ENCODE results near the gene ATF6.
"Not testable (repeated sequence)": the region's sequence is repeated elsewhere in the genome, so short reads cannot be mapped to it uniquely, and the experiment has no call there.

ATF6 gene

DNA sequence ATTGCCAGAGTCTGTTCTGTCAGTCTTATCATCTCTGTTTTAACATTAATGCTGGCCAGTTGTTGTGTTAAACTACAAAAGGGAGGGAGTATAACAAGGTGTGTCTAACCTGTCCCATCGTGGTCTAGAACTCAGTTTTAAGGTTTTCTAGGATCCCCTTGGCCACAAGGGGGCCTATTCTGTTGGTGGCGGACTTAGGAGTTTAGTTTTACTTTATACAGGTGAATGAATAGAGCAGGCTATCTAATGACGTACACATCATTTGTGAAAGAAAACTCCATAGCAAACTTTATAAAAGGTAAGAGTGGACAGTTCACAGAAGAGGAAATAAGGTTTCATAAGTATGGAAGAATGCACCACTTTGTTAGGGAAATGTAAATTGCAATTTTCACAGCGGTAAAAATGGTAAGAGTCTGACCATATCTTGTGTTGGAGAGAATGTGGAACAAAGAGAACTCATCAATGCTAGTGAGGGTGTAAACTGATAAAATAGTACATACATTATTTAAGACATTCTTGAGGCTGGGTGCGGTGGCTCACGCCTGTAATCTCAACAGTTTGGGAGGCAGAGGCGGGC, 2.5 kb upstream of the ATF6 start:
- Histone ChIP-seq H3K4me3 (ENCODE audit: insufficient read depth, low read depth, low read length) (no peak overlapping the region), H3K27me3 (ENCODE audit: control insufficient read depth, insufficient read depth, low read length, poor library complexity, severe bottlenecking) (no peaks in the 10 kb centered on the region), H3K4me1 (ENCODE audit: control insufficient read depth, insufficient read depth, low read length) (no peaks in the 10 kb centered on the region), H3K9me3 (ENCODE audit: control insufficient read depth, low read length) (no peaks in the 10 kb centered on the region), H3K27ac (ENCODE audit: insufficient read depth, low read depth, low read length, poor library complexity, severe bottlenecking) (no peak overlapping the region), H3K36me3 (ENCODE audit: control insufficient read depth, insufficient read depth, low read length) (no peaks in the 10 kb centered on the region)
- 78 to 81% methylated on average over 7 of the region's 7 CpGs for WGBS, 2 experiments

DNA sequence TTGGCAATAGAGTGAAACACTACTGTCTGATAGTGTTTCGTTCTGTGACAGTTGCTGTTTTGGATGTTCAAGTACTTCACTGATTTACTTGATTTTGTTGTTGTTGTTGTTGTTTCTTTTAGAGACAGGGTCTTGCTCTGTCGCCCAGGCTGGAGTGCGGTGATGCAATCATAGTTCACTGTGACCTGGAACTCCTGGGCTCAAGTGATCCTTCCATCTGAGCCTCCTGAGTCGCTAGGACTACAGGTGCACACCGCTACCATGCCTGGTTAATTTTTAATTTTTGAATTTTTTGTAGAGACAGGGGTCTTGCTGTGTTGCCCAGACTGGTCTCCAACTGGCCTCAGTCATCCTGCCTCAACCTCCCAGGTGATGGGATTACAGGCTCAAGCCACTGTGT, 2.3 kb downstream of the ATF6 start:
- H3K27me3 ChIP-seq (ENCODE audit: control insufficient read depth, insufficient read depth, low read length, poor library complexity, severe bottlenecking): no peaks in the 10 kb centered on the region
- no peaks in the 10 kb centered on the region for H3K9me3 ChIP-seq (ENCODE audit: control insufficient read depth, low read length)
- 93 to 97% methylated on average over 5 of the region's 5 CpGs for WGBS, 2 experiments
- no peaks in the 10 kb centered on the region for H3K4me1 ChIP-seq (ENCODE audit: control insufficient read depth, insufficient read depth, low read length)
- H3K36me3 ChIP-seq (ENCODE audit: control insufficient read depth, insufficient read depth, low read length): no peaks in the 10 kb centered on the region
- H3K4me3 ChIP-seq (ENCODE audit: insufficient read depth, low read depth, low read length): no peak overlapping the region
- no peak overlapping the region for H3K27ac ChIP-seq (ENCODE audit: insufficient read depth, low read depth, low read length, poor library complexity, severe bottlenecking)

- H3K27me3 ChIP-seq (ENCODE audit: control insufficient read depth, insufficient read depth, low read length, poor library complexity, severe bottlenecking): no peaks in the 10 kb centered on the region
- no peak overlapping the region for H3K4me3 ChIP-seq (ENCODE audit: insufficient read depth, low read depth, low read length)
- H3K27ac ChIP-seq (ENCODE audit: insufficient read depth, low read depth, low read length, poor library complexity, severe bottlenecking): no peak overlapping the region
- no peaks in the 10 kb centered on the region for H3K36me3 ChIP-seq (ENCODE audit: control insufficient read depth, insufficient read depth, low read length)
- H3K4me1 ChIP-seq (ENCODE audit: control insufficient read depth, insufficient read depth, low read length): no peaks in the 10 kb centered on the region
- no peaks in the 10 kb centered on the region for H3K9me3 ChIP-seq (ENCODE audit: control insufficient read depth, low read length)
These were observed 3.0 kb downstream of the ATF6 start for GRCh38 chr1:161768986-161769672.

GRCh38 chr1:161769673-161770045, 3.5 kb downstream of the ATF6 start:
- H3K27ac ChIP-seq (ENCODE audit: insufficient read depth, low read depth, low read length, poor library complexity, severe bottlenecking); H3K9me3 ChIP-seq (ENCODE audit: control insufficient read depth, low read length); H3K36me3 ChIP-seq (ENCODE audit: control insufficient read depth, insufficient read depth, low read length); H3K27me3 ChIP-seq (ENCODE audit: control insufficient read depth, insufficient read depth, low read length, poor library complexity, severe bottlenecking); H3K4me1 ChIP-seq (ENCODE audit: control insufficient read depth, insufficient read depth, low read length); H3K4me3 ChIP-seq (ENCODE audit: insufficient read depth, low read depth, low read length): not testable (repeated sequence)
- 79 to 82% methylated on average over 5 of the region's 5 CpGs for WGBS, 2 experiments

- 98% methylated on average over 3 of the region's 3 CpGs for WGBS, 2 experiments
- no peaks in the 10 kb centered on the region for H3K36me3 ChIP-seq (ENCODE audit: control insufficient read depth, insufficient read depth, low read length)
- no peak overlapping the region for H3K4me3 ChIP-seq (ENCODE audit: insufficient read depth, low read depth, low read length)
- no peak overlapping the region for H3K27ac ChIP-seq (ENCODE audit: insufficient read depth, low read depth, low read length, poor library complexity, severe bottlenecking)
- no peaks in the 10 kb centered on the region for H3K27me3 ChIP-seq (ENCODE audit: control insufficient read depth, insufficient read depth, low read length, poor library complexity, severe bottlenecking)
- H3K9me3 ChIP-seq (ENCODE audit: control insufficient read depth, low read length): no peaks in the 10 kb centered on the region
- H3K4me1 ChIP-seq (ENCODE audit: control insufficient read depth, insufficient read depth, low read length): no peaks in the 10 kb centered on the region
These were observed 4.1 kb downstream of the ATF6 start for GRCh38 chr1:161770250-161770649.

DNA sequence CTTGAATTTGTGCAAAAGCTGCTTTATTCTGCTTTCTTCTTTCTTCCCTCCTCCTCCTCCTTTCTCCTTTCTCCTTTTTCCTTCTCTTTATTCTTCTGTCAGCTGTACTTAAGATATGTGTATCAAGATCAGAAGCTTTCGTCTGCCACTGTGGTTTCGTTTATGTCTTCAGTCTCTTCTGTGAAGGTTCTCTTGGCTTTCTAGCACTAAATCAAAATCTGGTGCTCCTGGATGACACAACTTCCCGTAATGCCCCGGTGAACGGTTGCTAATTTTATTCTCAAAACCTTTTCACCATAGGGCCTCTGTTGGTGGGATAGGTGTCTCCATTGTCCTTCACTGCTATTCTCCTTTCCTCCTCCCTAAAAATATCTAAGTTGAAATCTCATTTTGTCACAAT, 5.0 kb downstream of the ATF6 start:
- WGBS, 2 experiments: 91 to 94% methylated on average over 5 of the region's 5 CpGs
- H3K27ac ChIP-seq (ENCODE audit: insufficient read depth, low read depth, low read length, poor library complexity, severe bottlenecking): no peak overlapping the region
- H3K9me3 ChIP-seq (ENCODE audit: control insufficient read depth, low read length): no peaks in the 10 kb centered on the region
- H3K36me3 ChIP-seq (ENCODE audit: control insufficient read depth, insufficient read depth, low read length): no peaks in the 10 kb centered on the region
- no peaks in the 10 kb centered on the region for H3K4me1 ChIP-seq (ENCODE audit: control insufficient read depth, insufficient read depth, low read length)
- H3K4me3 ChIP-seq (ENCODE audit: insufficient read depth, low read depth, low read length): no peak overlapping the region
- no peaks in the 10 kb centered on the region for H3K27me3 ChIP-seq (ENCODE audit: control insufficient read depth, insufficient read depth, low read length, poor library complexity, severe bottlenecking)

DNA sequence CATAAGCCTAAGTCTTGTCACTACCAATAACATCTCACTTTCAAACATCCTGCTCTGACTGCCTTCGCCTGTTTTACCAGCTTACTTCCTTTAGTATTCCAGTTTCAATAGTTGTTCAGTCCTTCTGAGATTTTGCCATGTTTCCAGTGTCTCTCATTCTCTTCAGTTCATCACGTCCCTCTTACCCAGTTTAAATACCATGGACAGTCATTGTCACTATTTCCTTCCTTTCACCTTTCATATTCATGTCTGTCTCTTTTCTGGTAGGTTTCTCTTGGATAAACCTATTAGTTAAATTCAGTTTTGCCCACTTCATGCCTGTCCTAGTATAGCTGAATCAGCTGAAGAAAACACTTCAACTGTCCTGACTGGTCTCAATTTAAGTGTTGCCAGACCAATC, 5.9 kb downstream of the ATF6 start:
- Histone ChIP-seq H3K4me3 (ENCODE audit: insufficient read depth, low read depth, low read length) (no peak overlapping the region), H3K27me3 (ENCODE audit: control insufficient read depth, insufficient read depth, low read length, poor library complexity, severe bottlenecking) (no peaks in the 10 kb centered on the region), H3K27ac (ENCODE audit: insufficient read depth, low read depth, low read length, poor library complexity, severe bottlenecking) (no peak overlapping the region), H3K9me3 (ENCODE audit: control insufficient read depth, low read length) (no peaks in the 10 kb centered on the region), H3K4me1 (ENCODE audit: control insufficient read depth, insufficient read depth, low read length) (no peaks in the 10 kb centered on the region), H3K36me3 (ENCODE audit: control insufficient read depth, insufficient read depth, low read length) (no peaks in the 10 kb centered on the region)
- WGBS, 2 experiments: 87 to 93% methylated on average over 2 of the region's 2 CpGs

GRCh38 chr1:161772397-161772796, 6.3 kb downstream of the ATF6 start:
- no peaks in the 10 kb centered on the region for H3K27me3 ChIP-seq (ENCODE audit: control insufficient read depth, insufficient read depth, low read length, poor library complexity, severe bottlenecking)
- H3K36me3 ChIP-seq (ENCODE audit: control insufficient read depth, insufficient read depth, low read length): no peaks in the 10 kb centered on the region
- no peak overlapping the region for H3K4me3 ChIP-seq (ENCODE audit: insufficient read depth, low read depth, low read length)
- no peaks in the 10 kb centered on the region for H3K4me1 ChIP-seq (ENCODE audit: control insufficient read depth, insufficient read depth, low read length)
- H3K27ac ChIP-seq (ENCODE audit: insufficient read depth, low read depth, low read length, poor library complexity, severe bottlenecking): no peak overlapping the region
- no peaks in the 10 kb centered on the region for H3K9me3 ChIP-seq (ENCODE audit: control insufficient read depth, low read length)

DNA sequence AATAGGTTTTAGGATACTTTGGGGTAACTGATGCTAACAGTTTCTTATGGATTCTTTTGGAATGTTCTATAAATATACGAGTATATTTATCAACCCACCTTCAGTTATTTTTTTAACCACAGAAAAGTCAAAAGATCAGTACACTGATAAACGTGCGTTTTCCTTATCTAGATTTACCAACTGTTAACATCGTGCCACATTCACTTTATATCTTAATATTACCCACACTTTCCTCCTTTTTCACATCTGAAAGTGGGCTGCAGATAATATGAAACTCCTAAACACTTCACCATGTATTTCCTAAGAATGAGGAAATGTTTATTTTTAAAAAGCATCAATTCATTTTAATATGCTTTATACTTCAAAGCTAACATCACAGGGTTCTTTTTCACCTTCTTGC, 7.7 kb downstream of the ATF6 start:
- Histone ChIP-seq H3K36me3 (ENCODE audit: control insufficient read depth, insufficient read depth, low read length) (no peaks in the 10 kb centered on the region), H3K27ac (ENCODE audit: insufficient read depth, low read depth, low read length, poor library complexity, severe bottlenecking) (no peak overlapping the region), H3K9me3 (ENCODE audit: control insufficient read depth, low read length) (no peaks in the 10 kb centered on the region), H3K4me1 (ENCODE audit: control insufficient read depth, insufficient read depth, low read length) (no peaks in the 10 kb centered on the region), H3K4me3 (ENCODE audit: insufficient read depth, low read depth, low read length) (no peak overlapping the region), H3K27me3 (ENCODE audit: control insufficient read depth, insufficient read depth, low read length, poor library complexity, severe bottlenecking) (no peaks in the 10 kb centered on the region)
- 92 to 95% methylated on average over 4 of the region's 4 CpGs for WGBS, 2 experiments

- Histone ChIP-seq H3K4me1 (ENCODE audit: control insufficient read depth, insufficient read depth, low read length) (no peaks in the 10 kb centered on the region), H3K4me3 (ENCODE audit: insufficient read depth, low read depth, low read length) (no peak overlapping the region), H3K27me3 (ENCODE audit: control insufficient read depth, insufficient read depth, low read length, poor library complexity, severe bottlenecking) (no peaks in the 10 kb centered on the region), H3K27ac (ENCODE audit: insufficient read depth, low read depth, low read length, poor library complexity, severe bottlenecking) (no peak overlapping the region), H3K9me3 (ENCODE audit: control insufficient read depth, low read length) (no peaks in the 10 kb centered on the region), H3K36me3 (ENCODE audit: control insufficient read depth, insufficient read depth, low read length) (no peaks in the 10 kb centered on the region)
- 90 to 100% methylated on average over 1 to 2 of the region's 2 CpGs for WGBS, 2 experiments
These were observed 11.1 kb downstream of the ATF6 start for GRCh38 chr1:161777261-161777660.

DNA sequence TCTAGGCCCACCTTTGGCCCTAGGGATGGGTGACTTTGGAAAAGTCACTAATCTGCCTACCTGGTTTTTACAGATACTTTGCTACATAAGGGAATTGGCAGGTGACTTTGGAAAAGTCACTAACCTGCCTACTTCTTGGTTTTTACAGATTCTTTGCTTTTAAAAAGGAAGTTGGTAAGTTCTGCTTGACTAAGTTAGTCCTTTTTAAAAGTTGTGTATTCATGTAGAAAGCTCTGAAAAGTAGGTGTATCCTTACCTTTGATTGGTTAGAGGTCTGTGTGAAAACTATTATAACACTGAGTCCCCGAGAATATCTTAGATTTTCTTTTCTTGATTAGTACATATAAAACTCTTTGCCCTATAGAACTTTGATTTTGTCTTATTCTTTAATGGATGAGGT, 12.4 kb downstream of the ATF6 start:
- no peaks in the 10 kb centered on the region for H3K36me3 ChIP-seq (ENCODE audit: control insufficient read depth, insufficient read depth, low read length)
- no peaks in the 10 kb centered on the region for H3K27me3 ChIP-seq (ENCODE audit: control insufficient read depth, insufficient read depth, low read length, poor library complexity, severe bottlenecking)
- no peaks in the 10 kb centered on the region for H3K9me3 ChIP-seq (ENCODE audit: control insufficient read depth, low read length)
- no peak overlapping the region for H3K4me3 ChIP-seq (ENCODE audit: insufficient read depth, low read depth, low read length)
- H3K4me1 ChIP-seq (ENCODE audit: control insufficient read depth, insufficient read depth, low read length): no peaks in the 10 kb centered on the region
- no peak overlapping the region for H3K27ac ChIP-seq (ENCODE audit: insufficient read depth, low read depth, low read length, poor library complexity, severe bottlenecking)
- no CpG with 5 or more reads among the region's 1 CpG for WGBS, 2 experiments
